K562 (cell line): ENCODE data around the gene BTBD16. TPM values are rescaled to one million over a fixed set of nuclear protein-coding genes. Genes with fewer than 3 reads are reported as not detected.

ENCODE experiments used
- ATAC-seq: fragments of 200-7000 bp; cut with Tn5 transposase; 3 replicates; pipeline ENCODE4 v1.9.1; 2020; ENCODE audit warnings: moderate library complexity
- BruUV-seq: library from RNA; stranded (reverse); fragments of 400-500 nt; replicated peaks from 2 replicates; lab custom pipeline; 2021; lab: Mats Ljungman, UMichigan
- CTCF ChIA-PET: fragments of 300-600 bp; formaldehyde crosslinking; extraction: SDS; loops from one replicate; lab custom pipeline; 2021; ENCODE audit warnings: low intra/inter-chr PET ratio; lab: Yijun Ruan, JAX
- POLR2A ChIA-PET: fragments of 300-600, 350-650 bp; sonication (Branson Sonifier 250); formaldehyde crosslinking; extraction: SDS; loops from one replicate; lab custom pipeline; 2021; ENCODE audit warnings: antibody characterized with exemption, inconsistent platforms; lab: Yijun Ruan, JAX
- DNase-seq, 4 experiments: peaks; one replicate each; pipeline versions ENCODE4 v3.0.0 to v3.0.0-alpha.2; 2011 to 2018; ENCODE audit warnings: low spot score in 3 of 4, mixed read lengths in 3 of 4; ENCODE audit errors: extremely low read depth in 1 of 4
- FAIRE-seq: peaks from 2 replicates; lab custom pipeline; 2011; peaks lifted over from hg19 to GRCh38; lab: Jason Lieb, UNC
- H2AFZ ChIP-seq: 2 replicates; pipeline ENCODE4 v1.6.0; 2011; ENCODE audit warnings: low read depth, low read length, control low read depth, inconsistent platforms
- H3K27ac ChIP-seq: fragments of 200-600 bp; 3 replicates; pipeline ENCODE4 v1.8.0; 2011; ENCODE audit warnings: low read depth, mild to moderate bottlenecking, control low read depth, inconsistent platforms, low read length, moderate library complexity, mixed read lengths; ENCODE audit errors: extremely low read depth
- H3K27me3 ChIP-seq, 2 experiments: fragments of 300-600 bp in 1 of 2; 2 replicates in 1 of 2; 3 replicates in 1 of 2; pipeline versions ENCODE4 v1.6.0 to v1.8.0; 2011; ENCODE audit warnings: inconsistent platforms in 2 of 2, low read length in 2 of 2, mild to moderate bottlenecking in 1 of 2, mixed read lengths in 1 of 2, moderate library complexity in 1 of 2; ENCODE audit not compliant: control insufficient read depth in 2 of 2, insufficient read depth in 2 of 2
- H3K36me3 ChIP-seq: fragments of 300-600 bp; 3 replicates; pipeline ENCODE4 v1.8.0; 2011; ENCODE audit warnings: mild to moderate bottlenecking, low read length, inconsistent platforms; ENCODE audit not compliant: control insufficient read depth, insufficient read depth
- H3K4me1 ChIP-seq, 2 experiments: fragments of 200-600 bp in 1 of 2; replicated peaks in 1 of 2; 2 replicates in 1 of 2; 3 replicates in 1 of 2; pipeline versions ENCODE4 v1.5.1 to v1.8.0; 2011; ENCODE audit warnings: inconsistent platforms in 2 of 2, low read length in 2 of 2, mild to moderate bottlenecking in 1 of 2, mixed read lengths in 1 of 2, moderate library complexity in 1 of 2; ENCODE audit not compliant: control insufficient read depth in 2 of 2, insufficient read depth in 2 of 2
- H3K4me2 ChIP-seq: 2 replicates; pipeline ENCODE4 v1.6.1; 2011; ENCODE audit warnings: low read length, control low read depth, inconsistent platforms, mixed read lengths; ENCODE audit not compliant: insufficient read depth
- H3K4me3 ChIP-seq: fragments of 200-600 bp; sonication (generic), shearing (Covaris generic); 2 replicates; pipeline ENCODE4 v1.5.1; 2016; ENCODE audit warnings: control low read depth, inconsistent platforms
- H3K79me2 ChIP-seq: fragments of 200-600 bp; 3 replicates; pipeline ENCODE4 v1.8.0; 2011; ENCODE audit warnings: low read length, inconsistent platforms; ENCODE audit not compliant: control insufficient read depth, insufficient read depth
- H3K9ac ChIP-seq, 2 experiments: 2 replicates each; pipeline versions ENCODE4 v1.6.0 to v1.6.1; 2011; ENCODE audit warnings: low read depth in 2 of 2, low read length in 2 of 2, control low read depth in 1 of 2, inconsistent platforms in 1 of 2, mild to moderate bottlenecking in 1 of 2, mixed read lengths in 1 of 2; ENCODE audit not compliant: insufficient read depth in 1 of 2
- H3K9me1 ChIP-seq: one replicate; pipeline ENCODE4 v1.6.0; 2011; ENCODE audit warnings: inconsistent platforms, mild to moderate bottlenecking, low read length, moderate library complexity; ENCODE audit not compliant: control insufficient read depth, insufficient read depth
- H3K9me3 ChIP-seq: replicated peaks from 2 replicates; pipeline ENCODE4 v1.5.1; 2011; ENCODE audit warnings: low read depth, low read length, inconsistent platforms; ENCODE audit not compliant: control insufficient read depth, insufficient read depth
- H4K20me1 ChIP-seq: replicated peaks from 2 replicates; pipeline ENCODE4 v1.6.1; 2011; ENCODE audit warnings: low read length, inconsistent platforms, mixed read lengths; ENCODE audit not compliant: control insufficient read depth, insufficient read depth
- DNMT1 ChIP-seq: fragments of 450-650 bp; IDR thresholded peaks from 2 replicates; pipeline ENCODE4 v1.6.1; 2016; ENCODE audit warnings: antibody characterized with exemption, mild to moderate bottlenecking
- ETV5 ChIP-seq: sonication (generic); formaldehyde crosslinking; IDR thresholded peaks from 2 replicates; pipeline ENCODE4 v1.4.0; 2020; ENCODE audit warnings: low read depth, mild to moderate bottlenecking, missing genetic modification reagents
- FOXA1 ChIP-seq: fragments of 450-650 bp; IDR thresholded peaks from 2 replicates; pipeline ENCODE4 v1.6.1; 2016; ENCODE audit warnings: mild to moderate bottlenecking, borderline replicate concordance
- PRPF4 ChIP-seq: fragments of 200-400 bp; formaldehyde crosslinking; IDR thresholded peaks from one replicate; pipeline ENCODE4 v1.6.1; 2017; ENCODE audit warnings: low read length, low read depth, mild to moderate bottlenecking; ENCODE audit not compliant: insufficient read depth, poor library complexity, severe bottlenecking
- TOE1 ChIP-seq, 2 experiments: fragments of 450-650 bp in 1 of 2; sonication (generic) in 1 of 2; formaldehyde crosslinking in 1 of 2; IDR thresholded peaks; 2 replicates each; pipeline versions ENCODE4 v1.7.1 to v1.8.0; 2016 to 2022; ENCODE audit warnings: borderline replicate concordance in 2 of 2, mild to moderate bottlenecking in 2 of 2, antibody characterized with exemption in 1 of 2, inconsistent platforms in 1 of 2, low read depth in 1 of 2, missing genetic modification reagents in 1 of 2, moderate library complexity in 1 of 2
- WGBS: fragments of 100-300 bp; shearing (Covaris generic); methylation state at CpG from one replicate; pipeline ENCODE4 v1.1.6; 2016; ENCODE audit warnings: low coverage, mixed read lengths; ENCODE audit not compliant: insufficient coverage; ENCODE audit errors: missing lambda C conversion rate; 5-methylcytosine and 5-hydroxymethylcytosine counted together
- in situ Hi-C: fragments of 300-500 bp; cut with MboI; formaldehyde crosslinking; loops from 4 replicates; pipeline ENCODE4 v1.15.0; 2018; ENCODE audit warnings: inconsistent platforms, mixed read lengths
- intact Hi-C: fragments of 100-400 bp; cut with micrococcal nuclease; formaldehyde crosslinking; loops from 2 replicates; pipeline ENCODE4 v1.14.2; 2022
- polyA plus RNA-seq, 8 experiments: library from polyadenylated mRNA; depleted of rRNA in 4 of 8; stranded (reverse) in 5 of 8; unstranded in 3 of 8; fragments of >200 nt; fragmentation: Nextera tagmentation in 2 of 8; fragmentation: Illumina TruSeq in 1 of 8; extraction: Ambion mirVana in 2 of 8; extraction: Trizol in 1 of 8; gene quantifications; 2 replicates each; pipeline versions ENCODE4 v1.2.1 to v1.2.3, GENCODE V29; 2011 to 2014; ENCODE audit warnings: inconsistent platforms in 1 of 8, missing spikeins in 1 of 8
- total RNA-seq, 7 experiments: library from RNA; depleted of rRNA in 6 of 7; stranded (reverse); fragments of >200 nt in 6 of 7; fragmentation: Illumina TruSeq in 2 of 7; extraction: Trizol in 2 of 7; gene quantifications; 2 replicates each; pipeline versions ENCODE4 v1.2.1 to v1.2.3, GENCODE V29; 2011 to 2021; ENCODE audit warnings: low replicate concordance in 1 of 7

The BTBD16 gene
- total and polyA plus RNA-seq, 9 of the 15 experiments (the other 6 are each of a cell fraction or from before 2014, with no cell fraction given): 0.11 TPM; not detected in 8

GRCh38 chr10:122343135-122343800 lies 72.2 kb downstream of the BTBD16 start:
- no peaks in the 10 kb centered on the region for H3K36me3 ChIP-seq
- H3K27me3 ChIP-seq: peaks cover 0 to 9% of the 10 kb centered on the region in 2 experiments; a peak in 4 of 5 replicates
- POLR2A ChIA-PET: no interaction called here
- no peak overlapping the region for H3K27ac ChIP-seq
- H3K9me1 ChIP-seq: no peaks in the 10 kb centered on the region
- no peaks in the 10 kb centered on the region; the same call in 1 of the 2 replicates for H4K20me1 ChIP-seq
- no peak for TF ChIP-seq PRPF4
- TF ChIP-seq ETV5: no peak
- no peak for TF ChIP-seq FOXA1
- no peak for TF ChIP-seq TOE1 (IDR thresholded peaks at IDR 0.05; ENCODE audit: borderline replicate concordance)
- TF ChIP-seq TOE1 (CRISPR knock-in tag; IDR thresholded peaks at IDR 0.05; ENCODE audit: borderline replicate concordance, low read depth): no peak
- TF ChIP-seq DNMT1: no peak
- no peak overlapping the region for H2AFZ ChIP-seq
- FAIRE-seq (no peak), DNase-seq (no peak), ATAC-seq (no peak)
- CTCF ChIA-PET: interaction anchor here (1.7 kb wide), 1 partner anchor 222 kb away, joined by 8 read pairs; no protein-coding TSS in a partner anchor
- BruUV-seq: no TSS peak
- H3K9ac ChIP-seq: no peak overlapping the region
- no peak overlapping the region for H3K4me2 ChIP-seq
- intact Hi-C loops (loop anchor here (2.0 to 10.0 kb wide), 2 partner anchors 92 to 222 kb away; partner anchors contain the start of gene DMBT1), in situ Hi-C loops (no loop called here)
- no peak overlapping the region for H3K4me3 ChIP-seq
- H3K4me1 ChIP-seq: no peaks in the 10 kb centered on the region
- 0% methylated on average over 11 of the region's 11 CpGs for WGBS
- no peaks in the 10 kb centered on the region for H3K79me2 ChIP-seq
- no peaks in the 10 kb centered on the region for H3K9me3 ChIP-seq
